Inferior parietal cortex (tissue), 1 donor: ENCODE data around the gene PRDX2.
A peak's percentile ranks its signal among the peaks of the same experiment; 100 is the strongest.

Source experiments
- DNase-seq: peaks from one replicate; pipeline ENCODE4 v3.0.0-alpha.2; 2016; ENCODE audit errors: extremely low spot score

PRDX2 gene

GRCh38 chr19:12779162-12779993, 22.2 kb downstream of the PRDX2 start:
- no peak for DNase-seq

- DNase-seq, result peak; percentile 34
Measured at GRCh38 chr19:12778905-12779161, 22.8 kb downstream of the PRDX2 start.

GRCh38 chr19:12778017-12778904, 23.3 kb downstream of the PRDX2 start:
- DNase-seq, result no peak

- peak; percentile 85 for DNase-seq
Measured at GRCh38 chr19:12777217-12778016, 24.2 kb downstream of the PRDX2 start.

GRCh38 chr19:12774588-12775555, 26.7 kb downstream of the PRDX2 start, which contains the start of gene HOOK2:
HOOK2 (minus strand) TSS chr19:12775552; CDS start chr19:12775449, 103 bp downstream.
- DNase-seq, result no peak

GRCh38 chr19:12773571-12773970, 28.0 kb downstream of the PRDX2 start:
- DNase-seq, result no peak

- no peak for DNase-seq
Measured at GRCh38 chr19:12772323-12772722, 29.3 kb downstream of the PRDX2 start.

GRCh38 chr19:12770922-12771321, 30.7 kb downstream of the PRDX2 start:
- no peak for DNase-seq

GRCh38 chr19:12769689-12770088, 31.9 kb downstream of the PRDX2 start:
- no peak for DNase-seq

GRCh38 chr19:12767666-12768065, 33.9 kb downstream of the PRDX2 start:
- DNase-seq, result no peak

- DNase-seq, result no peak
Measured at GRCh38 chr19:12767150-12767549, 34.5 kb downstream of the PRDX2 start.

- DNase-seq, result no peak
Measured at GRCh38 chr19:12766051-12766521, 35.5 kb downstream of the PRDX2 start.

GRCh38 chr19:12764698-12765097, 36.9 kb downstream of the PRDX2 start:
- no peak for DNase-seq

GRCh38 chr19:12763100-12763499, 38.5 kb downstream of the PRDX2 start:
- no peak for DNase-seq

GRCh38 chr19:12759686-12760085, 41.9 kb downstream of the PRDX2 start:
- no peak for DNase-seq

GRCh38 chr19:12757544-12758274, 43.9 kb downstream of the PRDX2 start:
- peak; percentile 49 for DNase-seq

GRCh38 chr19:12756150-12756883, 45.3 kb downstream of the PRDX2 start:
- no peak for DNase-seq

- DNase-seq, result no peak
Measured at GRCh38 chr19:12754465-12755196, 47.0 kb downstream of the PRDX2 start.
